ENCODE measurements around the gene HCRTR1.

Gene HCRTR1

DNA sequence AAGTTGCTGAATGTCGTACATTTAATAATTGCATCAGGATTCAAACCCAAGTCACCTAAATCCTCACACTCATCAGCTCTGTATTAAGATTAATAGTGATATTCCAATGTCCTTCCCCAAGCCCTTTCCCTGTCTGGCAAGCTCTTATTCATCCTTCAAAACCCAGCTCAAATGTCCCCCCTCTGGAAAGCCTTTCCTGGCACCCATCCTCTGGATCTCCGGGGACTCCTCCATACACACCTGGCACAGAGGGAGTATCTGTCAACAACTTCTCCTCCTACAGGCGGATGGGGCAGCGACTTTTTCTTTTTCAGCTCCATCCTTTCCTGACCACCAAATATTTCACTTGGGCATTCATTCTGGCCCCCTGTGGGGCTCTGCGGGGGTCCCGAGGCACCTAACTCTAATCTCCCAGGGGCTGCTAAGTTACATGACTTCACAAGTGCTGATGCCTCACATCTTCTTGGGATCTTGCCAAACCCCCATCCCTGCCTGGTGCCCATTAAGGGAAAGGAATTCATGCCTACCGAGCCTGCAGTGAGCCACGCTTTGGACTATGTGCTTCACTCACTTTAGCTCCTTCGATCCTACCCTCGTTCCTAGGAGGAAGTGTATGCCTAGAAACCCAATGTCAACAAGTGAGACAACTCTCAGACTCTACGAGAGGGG, 25.9 kb upstream of the HCRTR1 start (continued):
- TF ChIP-seq ZNF148 (tag by site-specific recombination; IDR thresholded peaks at IDR 0.05; ENCODE audit: borderline replicate concordance) (no peak), ZNF664 (tag by site-specific recombination; IDR thresholded peaks at IDR 0.05) (no peak), TCF7L2 (IDR thresholded peaks at IDR 0.05; ENCODE audit: borderline replicate concordance, low read depth, low read length) (no peak), ZNF404 (tag by site-specific recombination; IDR thresholded peaks at IDR 0.05) (no peak), ZNF274 (IDR thresholded peaks at IDR 0.05; ENCODE audit: low read length) (no peak), ZNF274 (tag by site-specific recombination; IDR thresholded peaks at IDR 0.05; ENCODE audit: borderline replicate concordance) (no peak), ZNF211 (tag by site-specific recombination; IDR thresholded peaks at IDR 0.05; ENCODE audit: low read depth) (no peak), ZNF561 (tag by site-specific recombination; IDR thresholded peaks at IDR 0.05; ENCODE audit: borderline replicate concordance) (no peak), ZFP41 (tag by site-specific recombination; IDR thresholded peaks at IDR 0.05; ENCODE audit: borderline replicate concordance) (no peak), ZNF530 (tag by site-specific recombination; IDR thresholded peaks at IDR 0.05; ENCODE audit: low read depth) (no peak), ZNF2 (tag by site-specific recombination; IDR thresholded peaks at IDR 0.05) (no peak), OSR2 (tag by site-specific recombination; IDR thresholded peaks at IDR 0.05) (no peak), HOXA7 (CRISPR knock-in tag; IDR thresholded peaks at IDR 0.05; ENCODE audit: borderline replicate concordance) (no peak), GLIS2 (tag by site-specific recombination; IDR thresholded peaks at IDR 0.05) (peak; percentile 65), ZNF549 (tag by site-specific recombination; IDR thresholded peaks at IDR 0.05) (no peak), ZFP37 (tag by site-specific recombination; IDR thresholded peaks at IDR 0.05) (no peak), ZNF416 (tag by site-specific recombination; IDR thresholded peaks at IDR 0.05) (no peak), ZNF18 (tag by site-specific recombination; IDR thresholded peaks at IDR 0.05) (no peak), ZNF510 (tag by site-specific recombination; IDR thresholded peaks at IDR 0.05; ENCODE audit: insufficient replicate concordance) (no peak), TSHZ1 (tag by site-specific recombination; IDR thresholded peaks at IDR 0.05; ENCODE audit: borderline replicate concordance) (no peak), ZNF221 (tag by site-specific recombination; IDR thresholded peaks at IDR 0.05; ENCODE audit: borderline replicate concordance) (no peak), ZNF157 (tag by site-specific recombination; IDR thresholded peaks at IDR 0.05) (no peak), BCL11B (tag by site-specific recombination; IDR thresholded peaks at IDR 0.05; ENCODE audit: low read depth) (no peak), ZIC2 (tag by site-specific recombination; IDR thresholded peaks at IDR 0.05) (peak; percentile 82)
- TF ChIP-seq, protein P1, sequence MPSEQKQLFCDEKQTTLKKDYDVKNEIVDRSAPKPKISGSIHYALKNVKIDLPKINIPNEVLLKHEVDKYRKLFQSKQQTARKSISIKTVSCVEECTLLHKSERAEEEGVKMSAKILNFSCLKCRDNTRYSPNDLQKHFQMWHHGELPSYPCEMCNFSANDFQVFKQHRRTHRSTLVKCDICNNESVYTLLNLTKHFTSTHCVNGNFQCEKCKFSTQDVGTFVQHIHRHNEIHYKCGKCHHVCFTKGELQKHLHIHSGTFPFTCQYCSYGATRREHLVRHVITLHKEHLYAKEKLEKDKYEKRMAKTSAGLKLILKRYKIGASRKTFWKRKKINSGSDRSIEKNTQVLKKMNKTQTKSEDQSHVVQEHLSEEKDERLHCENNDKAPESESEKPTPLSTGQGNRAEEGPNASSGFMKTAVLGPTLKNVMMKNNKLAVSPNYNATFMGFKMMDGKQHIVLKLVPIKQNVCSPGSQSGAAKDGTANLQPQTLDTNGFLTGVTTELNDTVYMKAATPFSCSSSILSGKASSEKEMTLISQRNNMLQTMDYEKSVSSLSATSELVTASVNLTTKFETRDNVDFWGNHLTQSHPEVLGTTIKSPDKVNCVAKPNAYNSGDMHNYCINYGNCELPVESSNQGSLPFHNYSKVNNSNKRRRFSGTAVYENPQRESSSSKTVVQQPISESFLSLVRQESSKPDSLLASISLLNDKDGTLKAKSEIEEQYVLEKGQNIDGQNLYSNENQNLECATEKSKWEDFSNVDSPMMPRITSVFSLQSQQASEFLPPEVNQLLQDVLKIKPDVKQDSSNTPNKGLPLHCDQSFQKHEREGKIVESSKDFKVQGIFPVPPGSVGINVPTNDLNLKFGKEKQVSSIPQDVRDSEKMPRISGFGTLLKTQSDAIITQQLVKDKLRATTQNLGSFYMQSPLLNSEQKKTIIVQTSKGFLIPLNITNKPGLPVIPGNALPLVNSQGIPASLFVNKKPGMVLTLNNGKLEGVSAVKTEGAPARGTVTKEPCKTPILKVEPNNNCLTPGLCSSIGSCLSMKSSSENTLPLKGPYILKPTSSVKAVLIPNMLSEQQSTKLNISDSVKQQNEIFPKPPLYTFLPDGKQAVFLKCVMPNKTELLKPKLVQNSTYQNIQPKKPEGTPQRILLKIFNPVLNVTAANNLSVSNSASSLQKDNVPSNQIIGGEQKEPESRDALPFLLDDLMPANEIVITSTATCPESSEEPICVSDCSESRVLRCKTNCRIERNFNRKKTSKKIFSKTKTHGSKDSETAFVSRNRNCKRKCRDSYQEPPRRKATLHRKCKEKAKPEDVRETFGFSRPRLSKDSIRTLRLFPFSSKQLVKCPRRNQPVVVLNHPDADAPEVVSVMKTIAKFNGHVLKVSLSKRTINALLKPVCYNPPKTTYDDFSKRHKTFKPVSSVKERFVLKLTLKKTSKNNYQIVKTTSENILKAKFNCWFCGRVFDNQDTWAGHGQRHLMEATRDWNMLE (tag by site-specific recombination; conservative IDR thresholded peaks at IDR 0.05; ENCODE audit: low read depth) = no peak
- TF ChIP-seq, protein P2, sequence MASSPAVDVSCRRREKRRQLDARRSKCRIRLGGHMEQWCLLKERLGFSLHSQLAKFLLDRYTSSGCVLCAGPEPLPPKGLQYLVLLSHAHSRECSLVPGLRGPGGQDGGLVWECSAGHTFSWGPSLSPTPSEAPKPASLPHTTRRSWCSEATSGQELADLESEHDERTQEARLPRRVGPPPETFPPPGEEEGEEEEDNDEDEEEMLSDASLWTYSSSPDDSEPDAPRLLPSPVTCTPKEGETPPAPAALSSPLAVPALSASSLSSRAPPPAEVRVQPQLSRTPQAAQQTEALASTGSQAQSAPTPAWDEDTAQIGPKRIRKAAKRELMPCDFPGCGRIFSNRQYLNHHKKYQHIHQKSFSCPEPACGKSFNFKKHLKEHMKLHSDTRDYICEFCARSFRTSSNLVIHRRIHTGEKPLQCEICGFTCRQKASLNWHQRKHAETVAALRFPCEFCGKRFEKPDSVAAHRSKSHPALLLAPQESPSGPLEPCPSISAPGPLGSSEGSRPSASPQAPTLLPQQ (tag by site-specific recombination; IDR thresholded peaks at IDR 0.05) = 0 out of 2 replicates have a peak, but pooled peaks have one; percentile 21

Measured in HEK293 (cell line).